K562 (cell line): ENCODE results near the gene IL27RA. TPM values are rescaled to one million over a fixed set of nuclear protein-coding genes. Genes with fewer than 3 reads are reported as not detected.
A peak's percentile ranks its signal among the peaks of the same experiment; 100 is the strongest.

Experiments
- BCLAF1 ChIP-seq, 2 experiments: fragments of 450-650 bp in 1 of 2; IDR thresholded peaks; 2 replicates each; pipeline ENCODE4 v1.6.1; 2011 to 2017; ENCODE audit warnings: low read depth in 2 of 2, antibody characterized with exemption in 1 of 2, borderline replicate concordance in 1 of 2, low read length in 1 of 2, mild to moderate bottlenecking in 1 of 2, mixed read lengths in 1 of 2; ENCODE audit not compliant: control insufficient read depth in 1 of 2
- DDX20 ChIP-seq: fragments of 450-650 bp; IDR thresholded peaks from 2 replicates; pipeline ENCODE4 v1.6.1; 2016; ENCODE audit warnings: missing genetic modification characterization, low read depth, mild to moderate bottlenecking, missing compliant biosample characterization, moderate library complexity
- ETV1 ChIP-seq: fragments of 450-650 bp; conservative IDR thresholded peaks from 2 replicates; pipeline ENCODE4 v1.6.1; 2016; ENCODE audit warnings: missing genetic modification characterization, control low read depth, low read depth, missing compliant biosample characterization
- HLTF ChIP-seq: fragments of 450-650 bp; IDR thresholded peaks from 2 replicates; pipeline ENCODE4 v1.6.1; 2016
- HMG20A ChIP-seq: fragments of 450-650 bp; formaldehyde crosslinking; conservative IDR thresholded peaks from 2 replicates; pipeline ENCODE4 v1.4.0; 2020; ENCODE audit warnings: mild to moderate bottlenecking, mixed read lengths
- MXD1 ChIP-seq: fragments of 250-450 bp; sonication (Bioruptor Pico); IDR thresholded peaks from 2 replicates; pipeline ENCODE4 v1.8.0; 2021; ENCODE audit warnings: borderline replicate concordance, mild to moderate bottlenecking, moderate library complexity; ENCODE audit not compliant: poor library complexity, severe bottlenecking
- NR2C1 ChIP-seq, 2 experiments: fragments of 450-650 bp; IDR thresholded peaks; 2 replicates each; pipeline ENCODE4 v1.6.1; 2017; ENCODE audit warnings: mild to moderate bottlenecking in 2 of 2, antibody characterized with exemption in 1 of 2, inconsistent platforms in 1 of 2, missing compliant biosample characterization in 1 of 2, missing genetic modification characterization in 1 of 2
- POLR2G ChIP-seq: fragments of 200-400 bp; formaldehyde crosslinking; IDR thresholded peaks from 2 replicates; pipeline ENCODE4 v1.6.1; 2017; ENCODE audit warnings: low read depth, mild to moderate bottlenecking, antibody characterized with exemption, low read length, moderate library complexity
- PRMT5 ChIP-seq: sonication (generic); formaldehyde crosslinking; IDR thresholded peaks from 2 replicates; pipeline ENCODE4 v1.5.0; 2020; ENCODE audit warnings: missing genetic modification reagents
- PRPF4 ChIP-seq: fragments of 200-400 bp; formaldehyde crosslinking; IDR thresholded peaks from one replicate; pipeline ENCODE4 v1.6.1; 2017; ENCODE audit warnings: low read length, low read depth, mild to moderate bottlenecking; ENCODE audit not compliant: insufficient read depth, poor library complexity, severe bottlenecking
- RAD51 ChIP-seq: fragments of 450-650 bp; IDR thresholded peaks from 2 replicates; pipeline ENCODE4 v1.7.1; 2016; ENCODE audit warnings: low read depth, mild to moderate bottlenecking, borderline replicate concordance
- RBBP5 ChIP-seq: fragments of 200-600 bp; sonication (generic); IDR thresholded peaks from 2 replicates; pipeline ENCODE4 v1.6.1; 2012; ENCODE audit warnings: borderline replicate concordance, mild to moderate bottlenecking, low read length, control low read depth, inconsistent platforms; ENCODE audit not compliant: insufficient read depth, poor library complexity, severe bottlenecking
- SMAD2 ChIP-seq: fragments of 150-350 bp; IDR thresholded peaks from 2 replicates; pipeline ENCODE4 v1.6.1; 2014; ENCODE audit warnings: low read depth, mild to moderate bottlenecking, low read length
- TCF7 ChIP-seq: sonication (generic); IDR thresholded peaks from 2 replicates; pipeline ENCODE4 v1.6.1; 2016; ENCODE audit warnings: antibody characterized with exemption, borderline replicate concordance
- XRCC3 ChIP-seq: fragments of 450-650 bp; IDR thresholded peaks from 2 replicates; pipeline ENCODE4 v1.6.1; 2017; ENCODE audit warnings: mild to moderate bottlenecking, moderate library complexity
- ZNF77 ChIP-seq: fragments of 250-450 bp; sonication (Bioruptor Pico); IDR thresholded peaks from 2 replicates; pipeline ENCODE4 v1.5.0; 2020
- ZNF778 ChIP-seq: fragments of 450-650 bp; formaldehyde crosslinking; IDR thresholded peaks from 2 replicates; pipeline ENCODE4 v1.4.0; 2020; ENCODE audit warnings: mild to moderate bottlenecking, moderate library complexity
- polyA plus RNA-seq, 8 experiments: library from polyadenylated mRNA; depleted of rRNA in 4 of 8; stranded (reverse) in 5 of 8; unstranded in 3 of 8; fragments of >200 nt; fragmentation: Nextera tagmentation in 2 of 8; fragmentation: Illumina TruSeq in 1 of 8; extraction: Ambion mirVana in 2 of 8; extraction: Trizol in 1 of 8; gene quantifications; 2 replicates each; pipeline versions ENCODE4 v1.2.1 to v1.2.3, GENCODE V29; 2011 to 2014; ENCODE audit warnings: inconsistent platforms in 1 of 8, missing spikeins in 1 of 8
- total RNA-seq, 7 experiments: library from RNA; depleted of rRNA in 6 of 7; stranded (reverse); fragments of >200 nt in 6 of 7; fragmentation: Illumina TruSeq in 2 of 7; extraction: Trizol in 2 of 7; gene quantifications; 2 replicates each; pipeline versions ENCODE4 v1.2.1 to v1.2.3, GENCODE V29; 2011 to 2021; ENCODE audit warnings: low replicate concordance in 1 of 7
- TF ChIP-seq, protein P1 (sequence below): fragments of 450-650 bp; IDR thresholded peaks from 2 replicates; pipeline ENCODE4 v1.6.1; 2016; ENCODE audit warnings: low read depth, mild to moderate bottlenecking, moderate library complexity
- TF ChIP-seq, protein P2 (sequence below): fragments of 450-650 bp; IDR thresholded peaks from 2 replicates; pipeline ENCODE4 v1.6.1; 2016; ENCODE audit warnings: antibody characterized with exemption

IL27RA gene
- total and polyA plus RNA-seq, 9 of the 15 experiments (the other 6 are each of a cell fraction or from before 2014, with no cell fraction given): 1.9 to 15.9 (median 12.0) TPM

DNA sequence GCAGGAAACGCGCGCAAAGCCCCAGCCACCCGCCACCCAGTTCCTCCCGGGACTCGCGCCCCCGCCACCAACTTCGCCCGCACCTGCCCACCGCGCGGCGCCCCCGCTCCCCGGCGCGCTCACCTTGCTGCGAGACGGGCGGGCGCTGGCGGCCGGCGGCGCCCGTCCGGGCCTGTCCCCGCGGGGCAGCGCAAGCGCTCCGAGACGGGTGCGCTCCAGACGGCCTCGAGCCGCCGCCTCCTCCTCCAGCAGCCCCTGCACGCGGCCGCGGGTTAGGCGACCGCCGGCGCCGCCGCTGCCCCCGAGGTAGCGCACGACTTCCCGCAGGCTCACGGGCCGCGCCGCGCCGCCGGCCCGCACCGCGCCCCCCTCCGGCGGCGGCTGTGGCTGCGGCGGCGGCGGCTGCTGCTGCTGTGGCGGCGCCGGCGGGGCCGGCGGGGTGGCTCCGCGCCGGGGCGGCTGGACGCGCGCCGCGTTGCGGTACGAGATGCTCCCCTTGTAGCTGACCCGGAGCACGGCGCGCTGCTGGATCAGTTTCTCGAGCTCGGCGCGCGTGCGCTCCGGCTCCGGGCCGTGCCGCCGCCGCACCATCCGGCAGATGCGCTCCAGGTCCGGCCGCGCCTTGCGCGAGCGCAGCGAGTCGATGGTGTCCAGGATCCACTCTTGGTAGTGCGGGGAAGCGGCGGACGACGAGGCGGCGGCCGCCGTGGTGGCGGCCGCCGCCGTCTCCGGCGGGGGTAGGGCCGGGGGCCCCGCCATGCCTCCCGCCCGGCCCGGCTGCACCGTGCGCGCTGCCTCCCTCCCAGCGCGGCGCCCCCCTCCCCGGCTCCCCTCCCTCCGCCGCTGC, 58.3 kb downstream of the IL27RA start (continued):
- TF ChIP-seq ZNF778 (CRISPR knock-in tag) (no peak), PRMT5 (CRISPR knock-in tag) (no peak), DDX20 (tag) (no peak), TCF7 (no peak), PRPF4 (no peak), SMAD2 (no peak), HMG20A (CRISPR knock-in tag) (no peak), ZNF77 (CRISPR knock-in tag) (no peak), RBBP5 (peak; percentile 59), MXD1 (CRISPR knock-in tag) (no peak), HLTF (no peak), POLR2G (peak; percentile 68), NR2C1 (IDR thresholded peaks at IDR 0.05) (no peak), NR2C1 (tag; IDR thresholded peaks at IDR 0.05) (no peak), ETV1 (no peak), BCLAF1 (IDR thresholded peaks at IDR 0.05; ENCODE audit: borderline replicate concordance in 1 of 2, control insufficient read depth in 1 of 2, low read depth in 2 of 2, low read length in 1 of 2) (no peak), XRCC3 (no peak), RAD51 (no peak)
- TF ChIP-seq, protein P1, sequence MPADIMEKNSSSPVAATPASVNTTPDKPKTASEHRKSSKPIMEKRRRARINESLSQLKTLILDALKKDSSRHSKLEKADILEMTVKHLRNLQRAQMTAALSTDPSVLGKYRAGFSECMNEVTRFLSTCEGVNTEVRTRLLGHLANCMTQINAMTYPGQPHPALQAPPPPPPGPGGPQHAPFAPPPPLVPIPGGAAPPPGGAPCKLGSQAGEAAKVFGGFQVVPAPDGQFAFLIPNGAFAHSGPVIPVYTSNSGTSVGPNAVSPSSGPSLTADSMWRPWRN: no peak
- TF ChIP-seq, protein P2, sequence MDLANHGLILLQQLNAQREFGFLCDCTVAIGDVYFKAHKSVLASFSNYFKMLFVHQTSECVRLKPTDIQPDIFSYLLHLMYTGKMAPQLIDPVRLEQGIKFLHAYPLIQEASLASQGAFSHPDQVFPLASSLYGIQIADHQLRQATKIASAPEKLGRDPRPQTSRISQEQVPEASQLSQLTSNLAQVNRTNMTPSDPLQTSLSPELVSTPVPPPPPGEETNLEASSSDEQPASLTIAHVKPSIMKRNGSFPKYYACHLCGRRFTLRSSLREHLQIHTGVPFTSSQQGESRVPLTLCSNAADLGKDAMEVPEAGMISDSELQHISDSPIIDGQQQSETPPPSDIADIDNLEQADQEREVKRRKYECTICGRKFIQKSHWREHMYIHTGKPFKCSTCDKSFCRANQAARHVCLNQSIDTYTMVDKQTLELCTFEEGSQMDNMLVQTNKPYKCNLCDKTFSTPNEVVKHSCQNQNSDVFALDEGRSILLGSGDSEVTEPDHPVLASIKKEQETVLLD: 0 out of 2 replicates have a peak, but pooled peaks have one; percentile 4
